DMS79 (cell line): Measurements from ENCODE around the gene PRPSAP1.

Source experiments
- DNase-seq: peaks from one replicate; lab custom pipeline; 2025; lab: John Stamatoyannopoulos, UW

PRPSAP1 gene, protein sequence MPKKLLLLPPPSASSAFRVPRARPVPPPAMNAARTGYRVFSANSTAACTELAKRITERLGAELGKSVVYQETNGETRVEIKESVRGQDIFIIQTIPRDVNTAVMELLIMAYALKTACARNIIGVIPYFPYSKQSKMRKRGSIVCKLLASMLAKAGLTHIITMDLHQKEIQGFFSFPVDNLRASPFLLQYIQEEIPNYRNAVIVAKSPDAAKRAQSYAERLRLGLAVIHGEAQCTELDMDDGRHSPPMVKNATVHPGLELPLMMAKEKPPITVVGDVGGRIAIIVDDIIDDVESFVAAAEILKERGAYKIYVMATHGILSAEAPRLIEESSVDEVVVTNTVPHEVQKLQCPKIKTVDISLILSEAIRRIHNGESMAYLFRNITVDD

DNA sequence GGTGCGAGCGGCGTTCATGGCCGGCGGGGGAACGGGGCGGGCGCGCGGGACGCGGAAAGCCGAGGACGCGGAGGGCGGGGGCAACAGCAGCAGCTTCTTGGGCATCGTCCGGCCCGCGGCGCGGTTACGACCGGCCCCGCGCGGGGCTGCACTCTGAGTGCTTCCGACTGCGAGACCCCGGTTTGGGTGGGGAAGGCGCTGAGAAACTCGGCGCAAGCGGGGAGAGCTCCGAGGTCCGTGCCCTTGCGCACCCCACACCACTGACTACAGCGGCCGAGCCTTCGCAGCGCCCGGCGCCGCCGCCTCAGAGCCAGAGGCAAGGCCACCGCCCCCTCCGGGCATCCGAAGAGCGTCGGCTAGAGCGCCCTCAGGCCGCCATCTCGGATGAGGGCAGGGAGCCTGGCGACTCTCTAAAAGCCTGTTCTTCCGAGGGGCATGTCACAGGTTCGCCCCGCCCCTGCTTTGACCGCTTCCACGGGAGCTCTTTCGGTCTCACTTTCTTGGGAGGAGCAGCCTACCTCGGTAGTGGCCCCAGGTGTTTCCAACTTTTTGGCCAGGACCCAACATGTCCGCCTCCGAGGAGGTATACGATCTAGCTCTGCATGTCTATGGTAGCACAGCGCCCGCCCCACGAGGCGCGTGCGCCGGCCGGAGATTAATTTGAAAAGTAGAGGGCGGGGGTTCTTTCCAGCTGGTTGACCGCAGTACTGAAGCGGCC is at the start of gene PRPSAP1:
TSS of gene PRPSAP1 (minus strand) at position 318 of the 718 bp plus-strand sequence. CDS start at position 105, 213 bp downstream.
- DNase-seq, result peak; percentile 95

DNA sequence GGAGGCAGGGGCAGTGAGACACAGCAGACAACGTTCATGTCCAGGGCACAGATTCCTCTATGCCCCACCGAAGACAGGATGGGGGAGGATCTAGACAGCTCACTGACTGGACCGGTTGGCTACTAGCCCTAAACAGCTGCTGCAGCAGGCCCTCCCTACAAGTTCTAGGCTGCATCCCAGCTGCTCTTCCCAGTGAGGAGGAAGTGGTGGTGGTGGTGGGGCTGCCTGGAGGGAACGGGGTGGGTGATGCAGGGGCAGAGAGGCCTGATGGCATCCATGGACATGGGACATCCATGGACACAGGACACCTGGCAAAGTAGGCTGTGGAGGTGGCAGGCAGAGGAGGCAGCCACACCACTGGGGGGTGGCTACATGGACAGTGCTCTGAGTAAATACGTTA is 49.0 kb upstream of the PRPSAP1 start:
- no peak for DNase-seq

DNA sequence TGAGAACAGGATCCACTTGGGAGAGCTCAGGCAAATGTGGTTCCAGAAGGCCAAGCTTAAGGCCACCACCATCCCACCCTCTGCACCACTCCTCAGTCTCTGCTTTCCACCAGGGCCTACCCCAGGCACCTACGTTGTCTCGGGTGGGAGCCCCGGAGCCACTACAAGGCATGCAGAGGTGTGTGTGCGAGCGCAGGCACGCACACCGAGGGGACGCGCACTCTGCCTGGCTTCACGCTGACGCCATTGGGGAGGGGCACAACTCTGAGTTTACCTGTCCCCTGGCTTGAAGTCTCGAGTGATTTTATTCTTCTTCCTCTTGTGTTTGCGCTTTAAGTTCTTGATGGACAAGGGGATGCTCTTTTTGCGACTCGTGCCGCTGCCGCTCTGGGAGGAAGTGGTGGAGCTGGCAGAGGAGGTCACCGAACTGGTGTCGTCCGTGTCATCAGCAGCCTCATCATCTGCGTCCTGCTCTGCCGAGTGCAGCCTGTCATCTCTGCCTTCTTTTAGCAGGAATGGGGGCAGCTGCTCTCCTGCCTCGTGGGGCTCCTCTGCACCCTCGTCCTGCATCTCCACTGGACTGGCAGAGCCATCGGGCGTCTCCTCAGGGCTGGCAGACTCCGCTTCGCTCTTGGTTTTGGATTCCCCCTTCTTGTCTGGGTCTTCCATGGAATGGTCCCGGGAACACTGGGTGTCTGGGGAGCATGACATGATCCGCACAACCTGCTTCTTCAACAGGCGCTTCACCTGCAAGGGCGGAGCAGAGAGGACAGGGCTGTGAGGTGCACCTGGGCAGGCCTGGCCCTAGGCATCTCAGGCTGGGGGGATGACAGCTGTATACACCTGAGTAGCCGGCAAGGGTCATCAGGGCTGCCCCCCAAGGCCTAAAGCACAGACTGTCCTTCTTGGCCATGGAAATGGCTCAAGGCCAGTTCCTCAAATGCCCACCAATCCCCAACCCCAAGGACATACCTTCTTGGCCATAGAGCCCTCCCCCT is 45.8 kb upstream of the PRPSAP1 start:
- DNase-seq, result no peak

DNA sequence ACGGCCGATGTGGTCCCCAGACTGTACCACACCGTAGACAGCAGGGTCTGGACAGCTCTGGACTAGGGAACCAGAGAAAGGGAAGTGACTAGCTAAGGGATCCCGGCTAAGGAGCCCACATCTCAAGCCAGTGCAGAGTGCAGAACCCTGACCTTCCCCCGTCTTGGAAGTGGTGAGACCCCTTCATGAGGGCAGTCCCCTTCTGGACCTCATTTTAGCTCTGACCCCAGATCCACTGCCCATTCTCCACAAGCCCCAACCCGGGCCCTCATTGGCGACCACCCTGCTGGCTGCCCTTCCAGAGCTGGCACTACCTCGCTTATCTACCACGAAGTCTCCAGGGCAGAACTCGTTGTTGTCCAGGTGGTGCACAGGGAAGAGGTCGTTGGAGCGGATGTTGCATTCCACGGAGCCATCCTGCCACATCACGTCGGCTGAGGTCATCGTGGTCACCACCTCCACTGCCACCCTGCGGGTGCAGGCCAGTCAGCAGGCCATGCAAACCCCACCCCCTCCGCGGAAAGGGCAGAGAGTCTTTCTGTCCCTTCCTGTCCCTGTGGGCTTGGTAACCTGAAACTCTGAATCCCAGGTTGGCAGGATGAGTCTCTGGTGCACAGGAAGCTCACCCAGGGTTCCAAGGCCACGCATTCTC is 44.9 kb upstream of the PRPSAP1 start:
- no peak for DNase-seq

DNA sequence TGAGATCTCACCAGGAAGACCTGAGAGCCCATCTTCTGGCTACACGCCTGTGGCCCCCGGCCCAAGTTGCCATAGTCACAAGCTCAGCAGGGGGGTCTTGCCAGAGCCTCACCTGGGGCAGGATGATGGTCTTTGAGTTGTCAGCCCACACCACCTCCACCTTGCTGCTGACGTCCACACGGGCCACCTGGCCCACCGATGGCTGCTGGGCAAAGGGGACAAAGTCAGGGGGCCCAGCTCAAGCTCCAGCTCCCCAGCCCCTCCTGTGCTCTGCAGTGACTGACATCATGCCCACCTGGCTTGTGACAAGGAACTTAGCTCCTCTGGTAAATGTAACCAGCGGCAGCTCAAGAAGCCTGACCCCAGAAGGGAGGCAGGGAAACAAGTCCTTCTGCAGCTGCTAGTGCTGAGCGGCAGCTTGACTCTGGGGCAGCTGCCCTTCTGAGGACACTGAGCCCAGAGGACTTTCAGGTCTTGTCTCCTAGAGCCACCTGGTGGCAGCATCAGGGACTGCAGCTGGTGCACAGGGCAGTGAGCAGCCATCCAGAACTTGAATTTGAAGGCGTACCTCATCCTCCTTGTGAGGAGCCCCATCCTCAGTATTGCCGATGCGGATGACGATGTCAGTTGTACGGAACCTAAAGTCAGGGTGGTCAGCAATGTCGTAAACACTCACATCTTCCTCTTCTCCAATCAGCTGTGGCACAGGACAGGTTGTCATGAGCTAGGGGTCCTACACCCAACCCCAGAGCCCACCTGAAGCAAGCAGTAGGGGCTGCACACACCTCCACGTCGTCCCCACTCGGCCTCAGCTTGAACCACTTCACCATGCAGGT is 44.2 kb upstream of the PRPSAP1 start:
- DNase-seq, result peak; percentile 63

DNA sequence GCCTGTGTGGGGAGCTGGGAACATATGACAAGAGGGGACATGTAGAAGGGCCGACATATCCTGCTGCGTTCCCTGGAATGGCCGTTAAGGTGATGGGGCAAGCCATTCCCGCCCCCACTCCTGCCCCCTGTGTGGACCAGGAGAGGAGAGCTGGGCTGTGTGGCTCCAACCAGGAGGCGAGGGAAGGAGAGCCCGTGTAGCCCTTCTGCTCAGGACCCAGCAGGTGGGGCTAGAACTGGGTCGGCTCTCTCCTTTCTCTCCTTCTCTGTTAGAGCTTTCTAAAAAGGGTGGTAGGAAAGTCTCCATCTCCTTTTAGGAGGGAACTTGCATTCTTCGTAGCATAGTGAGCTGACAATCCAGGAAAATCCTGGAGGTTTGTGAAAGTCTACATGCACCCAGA is 43.5 kb upstream of the PRPSAP1 start:
- no peak for DNase-seq

DNA sequence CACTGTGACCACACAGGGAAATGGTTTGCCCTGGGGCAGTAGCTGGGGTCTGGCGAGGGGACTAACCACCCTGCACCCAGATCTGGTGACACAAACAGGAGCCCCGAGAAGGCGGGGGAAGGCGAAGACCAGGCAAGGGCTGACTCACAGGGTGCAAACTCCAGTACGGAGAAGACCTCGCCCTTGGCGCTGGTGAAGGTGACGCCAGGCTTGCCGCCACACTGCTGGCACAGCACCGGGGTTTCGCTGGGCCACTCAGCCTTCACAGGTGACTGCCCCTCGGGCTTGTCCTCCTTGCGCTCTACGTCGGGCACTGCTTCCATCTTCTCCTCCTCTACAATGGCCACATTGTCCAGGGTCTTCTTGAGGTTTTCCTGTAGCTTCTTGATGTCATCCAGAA is 42.3 kb upstream of the PRPSAP1 start:
- DNase-seq, result no peak

DNA sequence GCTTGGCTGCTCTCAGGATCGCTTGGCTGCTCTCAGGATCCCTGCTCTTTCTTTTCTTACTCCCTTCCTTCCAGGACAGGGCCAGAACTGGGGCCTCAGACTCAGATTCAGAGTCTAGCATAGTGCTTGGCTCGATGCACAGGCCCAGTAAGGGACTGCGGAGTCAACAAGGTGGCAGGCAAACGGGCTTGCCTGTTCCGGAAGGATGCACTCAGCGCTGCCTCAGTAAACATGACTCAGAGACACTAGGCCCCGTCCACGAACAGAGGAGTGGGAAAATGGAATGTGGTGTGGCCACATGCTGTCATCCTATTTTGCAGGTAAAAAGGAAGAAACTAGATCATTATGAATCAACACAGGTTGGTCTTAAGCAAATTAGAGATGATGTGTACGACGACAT is 40.5 kb upstream of the PRPSAP1 start:
- DNase-seq, result peak; percentile 44

DNA sequence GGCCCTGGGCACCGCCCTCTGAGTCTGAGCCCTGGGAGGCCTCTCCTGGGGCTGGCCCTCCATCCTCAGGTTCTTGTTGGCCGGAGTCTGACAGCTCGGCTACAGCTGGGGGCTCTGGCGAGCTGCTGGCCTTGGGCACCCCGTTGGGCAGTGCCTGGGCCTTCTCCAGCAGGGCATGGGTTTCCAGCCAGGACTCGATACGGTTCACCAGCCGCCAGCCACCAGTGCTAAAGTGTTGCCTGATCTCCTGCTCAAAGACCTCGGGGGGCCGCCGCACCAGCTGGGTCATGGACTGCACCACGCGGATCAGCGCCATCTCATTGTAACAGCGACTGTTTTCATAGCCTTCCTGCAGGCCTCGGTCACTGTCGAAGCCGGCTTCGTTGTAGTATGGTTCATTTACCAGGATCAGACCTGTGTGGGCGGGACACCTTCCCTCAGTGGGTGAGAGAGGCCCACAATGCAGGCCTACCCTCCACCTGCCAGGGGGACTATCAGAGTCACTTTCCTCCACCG is 37.5 kb upstream of the PRPSAP1 start:
- no peak for DNase-seq

DNA sequence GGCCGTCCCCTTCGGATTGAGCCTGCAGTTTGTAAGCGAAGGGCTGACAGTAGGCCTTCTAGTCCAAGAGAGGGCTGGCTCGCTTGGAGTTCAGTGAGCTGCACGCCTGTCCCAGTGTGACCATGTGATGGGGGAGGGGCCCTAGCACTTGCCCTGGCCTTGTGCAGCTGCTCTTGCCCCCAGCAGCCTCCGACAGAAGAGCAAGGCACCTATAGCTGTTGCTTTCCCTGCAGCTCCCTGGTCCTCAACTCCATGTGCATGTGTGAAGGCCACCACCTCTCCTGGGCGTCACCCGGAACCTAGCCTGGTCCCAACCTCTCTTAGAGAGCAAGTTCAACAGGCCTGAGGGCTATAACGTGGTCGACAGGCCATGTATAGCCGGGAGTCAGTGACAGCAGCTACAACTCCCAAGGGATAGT is 36.3 kb upstream of the PRPSAP1 start:
- no peak for DNase-seq

DNA sequence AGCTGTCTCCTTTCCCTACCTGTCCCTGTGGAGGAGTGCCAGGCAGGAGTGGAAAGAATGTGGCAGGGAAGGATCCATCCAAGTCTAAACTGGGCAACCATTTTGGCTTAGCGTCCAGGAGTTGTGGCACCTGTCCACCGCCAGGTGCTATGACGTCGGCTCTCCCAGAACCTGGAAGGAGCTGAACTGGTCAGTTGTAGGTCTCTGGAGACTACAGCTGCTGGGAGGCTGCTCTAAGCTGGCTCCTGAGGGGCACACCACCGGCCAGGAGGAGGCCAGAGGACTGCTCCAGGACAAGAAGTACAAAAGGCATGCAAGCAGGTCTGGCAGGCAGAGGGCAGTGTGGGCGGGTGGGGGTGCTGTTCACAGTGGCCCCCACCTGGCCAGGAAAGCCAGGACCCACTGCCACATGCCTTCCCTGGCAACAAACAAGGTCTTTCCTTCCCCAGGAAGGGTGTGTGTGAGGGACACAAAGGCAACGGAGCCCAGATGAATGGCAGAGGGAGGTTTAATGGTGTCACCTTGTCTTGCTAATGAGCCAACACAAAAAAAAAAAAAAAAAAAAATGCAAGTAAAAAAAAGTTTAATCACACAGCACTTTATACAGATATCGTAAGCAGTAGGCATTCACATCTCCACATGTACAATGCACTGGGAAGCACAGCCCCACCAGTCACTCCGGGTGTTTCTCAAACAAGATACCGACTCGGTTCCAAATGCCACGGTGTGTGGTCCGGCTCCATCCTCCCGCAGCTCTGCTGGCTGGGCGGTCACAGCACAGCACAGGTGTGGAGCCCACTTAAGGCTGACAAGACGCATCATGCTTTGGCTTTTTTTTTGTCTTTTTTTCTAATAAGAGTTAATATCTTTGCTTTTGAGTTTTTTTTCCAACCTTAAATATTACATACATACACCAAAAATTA is 35.5 kb upstream of the PRPSAP1 start:
- no peak for DNase-seq

DNA sequence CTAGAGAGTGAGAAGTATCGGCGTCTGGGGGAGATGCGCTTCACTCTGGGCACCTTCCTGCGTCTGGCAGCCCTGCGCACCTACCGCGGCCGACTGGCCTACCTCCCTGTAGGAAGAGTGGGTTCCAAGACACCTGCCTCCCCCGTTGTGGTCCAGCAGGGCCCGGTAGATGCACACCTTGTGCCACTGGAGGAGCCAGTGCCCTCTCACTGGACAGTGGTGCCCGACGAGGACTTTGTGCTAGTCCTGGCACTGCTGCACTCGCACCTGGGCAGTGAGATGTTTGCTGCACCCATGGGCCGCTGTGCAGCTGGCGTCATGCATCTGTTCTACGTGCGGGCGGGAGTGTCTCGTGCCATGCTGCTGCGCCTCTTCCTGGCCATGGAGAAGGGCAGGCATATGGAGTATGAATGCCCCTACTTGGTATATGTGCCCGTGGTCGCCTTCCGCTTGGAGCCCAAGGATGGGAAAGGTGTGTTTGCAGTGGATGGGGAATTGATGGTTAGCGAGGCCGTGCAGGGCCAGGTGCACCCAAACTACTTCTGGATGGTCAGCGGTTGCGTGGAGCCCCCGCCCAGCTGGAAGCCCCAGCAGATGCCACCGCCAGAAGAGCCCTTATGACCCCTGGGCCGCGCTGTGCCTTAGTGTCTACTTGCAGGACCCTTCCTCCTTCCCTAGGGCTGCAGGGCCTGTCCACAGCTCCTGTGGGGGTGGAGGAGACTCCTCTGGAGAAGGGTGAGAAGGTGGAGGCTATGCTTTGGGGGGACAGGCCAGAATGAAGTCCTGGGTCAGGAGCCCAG is 33.5 kb upstream of the PRPSAP1 start:
- no peak for DNase-seq

DNA sequence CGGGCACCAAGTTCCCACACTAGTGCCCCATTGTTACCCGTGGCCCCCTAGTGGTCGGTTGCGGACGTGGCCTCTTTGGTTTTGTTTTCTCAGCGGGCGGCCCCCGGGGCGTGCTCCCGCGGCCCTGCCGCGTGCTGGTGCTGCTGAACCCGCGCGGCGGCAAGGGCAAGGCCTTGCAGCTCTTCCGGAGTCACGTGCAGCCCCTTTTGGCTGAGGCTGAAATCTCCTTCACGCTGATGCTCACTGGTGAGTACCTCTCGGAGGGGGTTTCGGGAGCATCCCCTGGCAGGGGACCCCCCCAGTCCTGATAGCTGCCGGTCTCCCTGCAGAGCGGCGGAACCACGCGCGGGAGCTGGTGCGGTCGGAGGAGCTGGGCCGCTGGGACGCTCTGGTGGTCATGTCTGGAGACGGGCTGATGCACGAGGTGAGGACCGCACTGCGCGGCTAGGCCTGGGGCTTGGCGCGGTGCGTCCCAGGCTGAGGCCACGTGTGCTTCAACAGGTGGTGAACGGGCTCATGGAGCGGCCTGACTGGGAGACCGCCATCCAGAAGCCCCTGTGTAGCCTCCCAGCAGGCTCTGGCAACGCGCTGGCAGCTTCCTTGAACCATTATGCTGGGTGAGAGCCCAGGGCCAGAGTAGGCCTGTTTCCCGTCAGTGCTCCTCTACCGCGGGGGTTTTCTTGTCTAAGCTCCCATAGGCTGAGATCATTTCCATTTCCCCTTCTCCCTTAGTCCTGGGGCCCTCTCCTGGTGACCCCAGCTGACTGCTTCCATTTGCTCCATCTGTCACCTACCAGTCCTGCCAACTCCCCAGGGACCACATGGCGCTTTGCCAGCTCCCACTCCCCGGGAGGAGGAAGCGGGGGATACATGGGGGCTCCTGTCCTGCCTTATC is 32.4 kb upstream of the PRPSAP1 start:
- no peak for DNase-seq

DNA sequence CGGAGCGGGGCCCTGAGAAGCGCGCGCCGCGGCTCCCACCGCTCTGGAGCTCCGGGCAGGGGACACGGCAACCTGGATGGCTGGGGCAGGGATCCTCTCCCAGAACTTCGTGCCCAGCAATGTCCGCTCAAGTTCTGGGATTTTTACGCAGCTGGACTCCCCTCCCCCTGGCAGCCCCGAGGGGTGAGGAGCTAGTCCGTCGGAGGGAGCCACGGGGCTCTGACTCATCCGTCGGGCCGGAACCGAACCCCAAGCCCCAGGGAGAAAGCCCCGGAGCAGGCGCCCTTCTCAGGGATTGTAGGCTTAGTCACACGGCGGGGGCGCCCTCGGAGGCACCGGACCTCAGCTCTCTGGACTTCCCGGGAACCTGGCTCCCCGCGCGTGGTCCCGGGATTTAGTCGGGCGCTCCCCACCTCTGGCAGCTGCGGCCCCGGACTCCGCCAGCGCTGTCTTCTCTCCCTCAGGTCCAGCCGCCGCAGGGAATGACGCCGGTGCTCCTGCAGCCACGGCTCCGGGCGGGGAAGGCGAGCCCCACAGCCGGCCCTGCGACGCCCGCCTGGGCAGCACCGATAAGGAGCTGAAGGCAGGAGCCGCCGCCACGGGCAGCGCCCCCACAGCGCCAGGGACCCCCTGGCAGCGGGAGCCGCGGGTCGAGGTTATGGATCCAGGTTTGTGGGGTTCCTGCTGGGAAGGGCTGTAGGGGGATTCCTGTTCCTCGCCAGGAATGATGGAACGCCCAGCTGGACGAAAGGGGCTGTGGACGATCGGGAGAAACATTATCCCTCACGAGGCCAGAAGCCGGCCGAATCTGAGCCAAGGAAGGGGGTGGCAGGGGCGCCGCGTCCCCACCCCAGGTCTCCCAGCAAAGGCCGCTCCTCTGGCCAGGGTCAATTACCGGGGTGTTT is 31.5 kb upstream of the PRPSAP1 start:
- DNase-seq, result no peak

DNA sequence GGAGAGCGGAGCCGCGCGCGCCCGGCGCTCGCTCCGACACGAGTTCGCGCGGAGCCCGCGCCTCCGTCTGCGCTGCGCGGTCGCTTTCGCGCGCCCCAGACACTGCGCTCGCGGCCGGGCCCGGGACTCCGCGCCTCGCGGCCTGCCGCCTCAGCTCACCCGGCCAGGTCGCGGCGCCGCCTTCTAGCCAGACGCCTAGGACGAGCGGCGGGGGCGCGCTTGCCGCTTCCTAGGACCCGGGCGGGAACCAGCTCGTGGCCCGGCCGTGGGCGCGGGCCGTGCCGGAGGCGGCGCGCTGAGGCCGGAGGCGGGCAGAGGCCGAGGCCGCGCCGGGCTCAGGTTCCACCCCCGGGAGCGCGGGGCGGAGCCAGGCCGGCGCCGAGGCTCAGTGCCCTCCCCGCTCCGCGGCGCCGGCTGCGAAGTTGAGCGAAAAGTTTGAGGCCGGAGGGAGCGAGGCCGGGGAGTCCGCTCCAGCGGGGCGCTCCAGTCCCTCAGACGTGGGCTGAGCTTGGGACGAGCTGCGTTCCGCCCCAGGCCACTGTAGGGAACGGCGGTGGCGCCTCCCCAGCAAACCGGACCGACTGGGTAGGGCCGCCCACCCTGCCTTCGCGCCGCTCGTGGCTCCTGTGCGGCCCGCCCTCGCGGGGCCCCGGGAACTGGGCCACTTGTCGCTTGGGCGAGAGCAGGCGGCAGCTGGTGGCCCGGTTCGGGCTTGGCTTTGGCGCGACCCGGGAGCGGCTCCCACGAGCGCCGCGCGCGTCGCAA is 30.7 kb upstream of the PRPSAP1 start, which contains the start of gene SPHK1:
TSS of gene SPHK1 (plus strand) at position 388 of the 765 bp plus-strand sequence. CDS start 1,036 bp downstream, outside the sequence.
- no peak for DNase-seq
